Suprapubic skin (tissue), 4 donors: ENCODE measurements around the gene MRPL2. TPM values are rescaled to one million over a fixed set of nuclear protein-coding genes. Genes with fewer than 3 reads are reported as not detected.
"Not testable (repeated sequence)": the region's sequence is repeated elsewhere in the genome, so short reads cannot be mapped to it uniquely, and the experiment has no call there.

Source experiments
- DNase-seq, 2 donors: peaks; one replicate each; pipeline ENCODE4 v3.0.0-alpha.2; 2019; ENCODE audit warnings: low spot score in 2 of 2
- H3K27ac ChIP-seq: fragments of 200-600 bp; sonication (generic); one replicate; pipeline ENCODE4 v1.5.1; 2019
- H3K27me3 ChIP-seq: fragments of 200-600 bp; sonication (generic); one replicate; pipeline ENCODE4 v1.5.1; 2019
- H3K36me3 ChIP-seq: fragments of 200-600 bp; sonication (generic); one replicate; pipeline ENCODE4 v1.5.1; 2019
- H3K4me1 ChIP-seq: fragments of 200-600 bp; sonication (generic); one replicate; pipeline ENCODE4 v1.5.1; 2019
- H3K4me3 ChIP-seq: fragments of 200-600 bp; sonication (generic); one replicate; pipeline ENCODE4 v1.5.1; 2019; ENCODE audit warnings: mild to moderate bottlenecking
- H3K9me3 ChIP-seq: fragments of 200-600 bp; sonication (generic); one replicate; pipeline ENCODE4 v1.5.1; 2019
- EP300 ChIP-seq: sonication (generic); formaldehyde crosslinking; IDR thresholded peaks from one replicate; pipeline ENCODE4 v1.6.1; 2017; ENCODE audit warnings: antibody characterized with exemption
- POLR2A ChIP-seq, 2 donors: fragments of 450-650 bp; IDR thresholded peaks; one replicate each; pipeline ENCODE4 v1.6.1; 2017; ENCODE audit warnings: antibody characterized with exemption in 2 of 2, mild to moderate bottlenecking in 2 of 2, moderate library complexity in 2 of 2
- POLR2AphosphoS5 ChIP-seq, 3 donors: sonication (generic); formaldehyde crosslinking; IDR thresholded peaks; one replicate each; pipeline ENCODE4 v1.6.1; 2017; ENCODE audit warnings: antibody characterized with exemption in 3 of 3
- WGBS: methylation state at CpG from one replicate; pipeline ENCODE4 v1.1.5; 2018; 5-methylcytosine and 5-hydroxymethylcytosine counted together
- total RNA-seq, 4 donors: library from RNA; depleted of rRNA; stranded (reverse); fragments of >200 nt; gene quantifications; one replicate each; pipeline ENCODE4 v1.1.0, GENCODE V29; 2016
- TF ChIP-seq, protein P1 (sequence below), 2 donors: fragments of 200-600 bp in 1 of 2; fragments of 450-650 bp in 1 of 2; sonication (generic) in 1 of 2; IDR thresholded peaks; one replicate each; pipeline ENCODE4 v1.5.1; 2016 to 2019; ENCODE audit warnings: antibody characterized with exemption in 2 of 2, mild to moderate bottlenecking in 1 of 2, moderate library complexity in 1 of 2

The MRPL2 gene
- total RNA-seq, 4 donors from 2014 or later = 21.2 to 38.1 (median 25.9) TPM

DNA sequence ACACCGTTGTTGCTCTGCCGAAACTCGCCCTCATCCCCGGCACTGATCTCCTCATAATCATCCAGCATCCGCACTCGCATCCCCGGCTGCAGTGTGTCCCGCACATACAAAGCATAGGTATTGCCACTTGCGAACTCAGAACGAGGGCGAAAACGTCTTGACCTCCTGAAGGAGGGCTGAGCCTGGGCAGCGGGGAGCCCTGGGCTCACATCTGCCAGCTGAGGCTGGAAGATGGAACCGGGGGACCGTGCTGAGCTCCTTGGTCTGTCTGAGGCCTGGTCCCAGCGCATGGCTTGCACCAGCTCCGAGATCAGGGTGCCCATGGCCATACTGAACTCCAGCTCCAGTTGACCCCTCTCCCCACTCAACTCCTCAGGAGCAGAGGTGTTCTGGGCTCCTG is 8.3 kb downstream of the MRPL2 start:
- Histone ChIP-seq H3K36me3 (peaks cover 47% of the 10 kb centered on the region), H3K4me1 (peaks cover 19% of the 10 kb centered on the region), H3K27me3 (no peaks in the 10 kb centered on the region), H3K9me3 (no peaks in the 10 kb centered on the region), H3K27ac (no peak overlapping the region), H3K4me3 (no peak overlapping the region)
- DNase-seq = no peak
- WGBS = 90% methylated on average over 17 of the region's 17 CpGs
- no peak for TF ChIP-seq POLR2A (IDR thresholded peaks at IDR 0.05)
- no peak for TF ChIP-seq POLR2AphosphoS5 (IDR thresholded peaks at IDR 0.05)
- TF ChIP-seq EP300 = no peak
- TF ChIP-seq, protein P1, sequence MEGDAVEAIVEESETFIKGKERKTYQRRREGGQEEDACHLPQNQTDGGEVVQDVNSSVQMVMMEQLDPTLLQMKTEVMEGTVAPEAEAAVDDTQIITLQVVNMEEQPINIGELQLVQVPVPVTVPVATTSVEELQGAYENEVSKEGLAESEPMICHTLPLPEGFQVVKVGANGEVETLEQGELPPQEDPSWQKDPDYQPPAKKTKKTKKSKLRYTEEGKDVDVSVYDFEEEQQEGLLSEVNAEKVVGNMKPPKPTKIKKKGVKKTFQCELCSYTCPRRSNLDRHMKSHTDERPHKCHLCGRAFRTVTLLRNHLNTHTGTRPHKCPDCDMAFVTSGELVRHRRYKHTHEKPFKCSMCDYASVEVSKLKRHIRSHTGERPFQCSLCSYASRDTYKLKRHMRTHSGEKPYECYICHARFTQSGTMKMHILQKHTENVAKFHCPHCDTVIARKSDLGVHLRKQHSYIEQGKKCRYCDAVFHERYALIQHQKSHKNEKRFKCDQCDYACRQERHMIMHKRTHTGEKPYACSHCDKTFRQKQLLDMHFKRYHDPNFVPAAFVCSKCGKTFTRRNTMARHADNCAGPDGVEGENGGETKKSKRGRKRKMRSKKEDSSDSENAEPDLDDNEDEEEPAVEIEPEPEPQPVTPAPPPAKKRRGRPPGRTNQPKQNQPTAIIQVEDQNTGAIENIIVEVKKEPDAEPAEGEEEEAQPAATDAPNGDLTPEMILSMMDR (IDR thresholded peaks at IDR 0.05) = no peak

DNA sequence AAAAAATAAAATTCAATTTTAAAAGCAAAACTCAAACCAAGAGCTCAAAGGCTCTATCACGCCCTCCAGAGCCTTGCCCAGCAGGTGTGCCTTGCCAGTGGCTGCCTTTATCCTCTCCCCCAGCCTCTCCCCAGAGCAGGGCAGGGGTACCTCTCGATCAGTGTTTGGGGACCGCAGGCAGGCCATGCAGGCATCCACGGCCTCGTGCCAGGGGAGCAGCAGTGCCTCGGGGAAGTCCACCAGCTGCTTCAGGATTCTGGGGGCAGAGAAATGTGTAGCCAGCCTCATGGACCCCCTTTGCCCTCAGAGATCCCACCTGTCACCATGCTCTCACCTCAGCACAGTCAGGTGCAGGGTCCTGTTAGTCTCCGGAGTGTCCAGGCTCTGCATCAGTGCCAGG is 11.2 kb downstream of the MRPL2 start:
- no peaks in the 10 kb centered on the region for H3K27me3 ChIP-seq
- H3K9me3 ChIP-seq = no peaks in the 10 kb centered on the region
- peaks cover 70% of the 10 kb centered on the region for H3K36me3 ChIP-seq
- no peak overlapping the region for H3K4me3 ChIP-seq
- H3K27ac ChIP-seq = no peak overlapping the region
- TF ChIP-seq POLR2AphosphoS5 (IDR thresholded peaks at IDR 0.05) (no peak), EP300 (no peak), POLR2A (IDR thresholded peaks at IDR 0.05) (no peak)
- TF ChIP-seq, protein P1 (IDR thresholded peaks at IDR 0.05) = no peak
- no peak for DNase-seq
- H3K4me1 ChIP-seq = peaks cover 12% of the 10 kb centered on the region
- WGBS = 87% methylated on average over 6 of the region's 7 CpGs

DNA sequence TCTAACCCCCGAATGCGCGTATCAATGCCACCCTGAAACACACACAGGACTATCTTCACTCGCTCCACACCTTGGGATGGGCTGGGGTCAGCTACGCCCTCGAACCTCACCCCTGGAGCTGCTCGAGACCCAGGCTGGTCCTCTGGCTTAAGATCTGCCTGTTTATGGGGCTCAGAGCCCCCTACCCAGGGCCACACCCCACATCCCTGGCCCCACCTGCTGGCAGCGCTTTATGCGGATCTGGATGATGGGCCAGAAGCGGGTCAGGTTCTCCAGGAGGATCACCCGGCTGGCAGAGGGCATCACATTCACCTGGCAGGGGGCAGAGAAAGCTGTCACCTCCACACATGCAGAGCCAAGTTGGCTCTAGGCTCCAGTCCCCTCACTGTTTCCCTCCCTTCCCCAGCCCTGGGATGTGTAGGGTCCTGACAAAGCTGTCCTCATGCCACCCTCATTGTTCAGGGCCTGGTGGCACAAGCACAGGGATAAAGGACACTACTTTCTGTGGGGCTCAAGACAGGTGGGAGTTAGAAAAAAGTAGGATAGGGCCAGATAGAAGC is 13.8 kb downstream of the MRPL2 start:
- no peaks in the 10 kb centered on the region for H3K27me3 ChIP-seq
- 98% methylated on average over 7 of the region's 11 CpGs for WGBS
- peaks cover 82% of the 10 kb centered on the region for H3K36me3 ChIP-seq
- no peaks in the 10 kb centered on the region for H3K4me1 ChIP-seq
- no peaks in the 10 kb centered on the region for H3K9me3 ChIP-seq
- H3K27ac ChIP-seq = no peak overlapping the region
- H3K4me3 ChIP-seq = no peak overlapping the region
- TF ChIP-seq EP300 = no peak
- no peak for TF ChIP-seq POLR2A (IDR thresholded peaks at IDR 0.05)
- TF ChIP-seq POLR2AphosphoS5 (IDR thresholded peaks at IDR 0.05) = no peak
- TF ChIP-seq, protein P1 (IDR thresholded peaks at IDR 0.05) = no peak
- DNase-seq = no peak

DNA sequence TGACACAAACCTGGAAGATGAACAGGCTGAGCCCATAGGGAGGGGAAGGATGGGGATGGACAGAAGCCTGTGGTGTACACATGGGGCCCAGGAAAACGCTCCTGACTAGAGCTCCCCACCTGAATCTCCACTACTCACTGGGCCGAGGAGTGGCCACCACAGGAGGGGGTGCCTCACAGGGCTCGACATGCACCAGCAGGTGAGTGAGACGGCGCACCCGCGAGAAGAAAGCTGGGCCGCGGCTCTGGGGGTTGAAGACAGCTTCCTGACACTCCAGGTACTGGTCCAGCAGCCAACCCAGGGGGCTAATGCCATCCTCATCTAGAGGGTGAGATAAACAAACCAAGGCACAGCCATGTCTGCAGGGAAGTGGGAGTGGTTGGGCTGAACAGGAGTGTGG is 15.9 kb downstream of the MRPL2 start:
- H3K4me3 ChIP-seq = no peak overlapping the region
- peaks cover 83% of the 10 kb centered on the region for H3K36me3 ChIP-seq

DNA sequence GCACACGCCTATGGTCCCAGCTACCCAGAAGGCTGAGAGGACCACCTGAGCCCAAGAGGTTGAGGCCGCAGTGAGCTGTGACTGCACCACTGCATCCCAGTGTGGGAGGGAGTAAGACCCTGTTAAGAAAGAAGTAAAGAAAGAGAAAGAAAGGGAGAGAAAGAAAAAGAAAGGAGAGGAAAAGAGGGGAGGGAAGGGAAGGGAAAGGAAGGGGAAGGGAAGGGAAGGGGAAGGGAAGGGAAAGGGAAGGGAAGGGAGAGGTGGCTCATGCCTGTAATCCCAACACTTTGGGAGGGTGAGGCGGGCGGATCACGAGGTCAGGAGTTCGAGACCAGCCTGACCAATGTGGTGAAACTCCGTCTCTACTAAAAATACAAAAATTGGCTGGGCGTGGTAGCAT is 17.8 kb downstream of the MRPL2 start:
- H3K9me3 ChIP-seq, H3K4me3 ChIP-seq, DNase-seq, H3K27ac ChIP-seq, H3K27me3 ChIP-seq, H3K4me1 ChIP-seq: not testable (repeated sequence)
- 96% methylated on average over 8 of the region's 8 CpGs for whole genome bisulfite sequencing
- H3K36me3 ChIP-seq = peaks cover 83% of the 10 kb centered on the region

More for the DNA sequence above, 15.9 kb downstream of the MRPL2 start:
- no peak overlapping the region for H3K27ac ChIP-seq
- H3K27me3 ChIP-seq = no peaks in the 10 kb centered on the region
- no peak for DNase-seq
- H3K9me3 ChIP-seq = no peaks in the 10 kb centered on the region
- no peaks in the 10 kb centered on the region for H3K4me1 ChIP-seq
- TF ChIP-seq EP300 (no peak), POLR2AphosphoS5 (IDR thresholded peaks at IDR 0.05) (no peak), POLR2A (IDR thresholded peaks at IDR 0.05) (no peak)
- TF ChIP-seq, protein P1 (IDR thresholded peaks at IDR 0.05) = no peak
- WGBS = 94% methylated on average over 9 of the region's 9 CpGs
